Skeletal muscle satellite cell (primary cell): ENCODE measurements around the gene KCNK6.
A peak's percentile ranks its signal among the peaks of the same experiment; 100 is the strongest.

Source experiments
- H3K27me3 ChIP-seq: 2 replicates; pipeline ENCODE4 v1.7.0; 2013; ENCODE audit warnings: low read length; ENCODE audit not compliant: control insufficient read depth, insufficient read depth
- H3K36me3 ChIP-seq: 2 replicates; pipeline ENCODE4 v1.7.0; 2013; ENCODE audit warnings: mild to moderate bottlenecking, control low read depth, low read length; ENCODE audit not compliant: insufficient read depth
- H3K4me1 ChIP-seq: 2 replicates; pipeline ENCODE4 v1.7.0; 2013; ENCODE audit warnings: low read length; ENCODE audit not compliant: control insufficient read depth, insufficient read depth
- H3K4me2 ChIP-seq: 2 replicates; pipeline ENCODE4 v1.7.0; 2013; ENCODE audit warnings: mild to moderate bottlenecking, low read length
- H3K4me3 ChIP-seq: 2 replicates; pipeline ENCODE4 v1.7.0; 2013; ENCODE audit warnings: low read length
- H3K9ac ChIP-seq: 2 replicates; pipeline ENCODE4 v1.7.0; 2013; ENCODE audit warnings: mild to moderate bottlenecking, low read depth, low read length, moderate library complexity
- H3K9me3 ChIP-seq: replicated peaks from 2 replicates; pipeline ENCODE4 v1.7.0; 2013; ENCODE audit warnings: mild to moderate bottlenecking, control low read depth, low read length

The KCNK6 gene

DNA sequence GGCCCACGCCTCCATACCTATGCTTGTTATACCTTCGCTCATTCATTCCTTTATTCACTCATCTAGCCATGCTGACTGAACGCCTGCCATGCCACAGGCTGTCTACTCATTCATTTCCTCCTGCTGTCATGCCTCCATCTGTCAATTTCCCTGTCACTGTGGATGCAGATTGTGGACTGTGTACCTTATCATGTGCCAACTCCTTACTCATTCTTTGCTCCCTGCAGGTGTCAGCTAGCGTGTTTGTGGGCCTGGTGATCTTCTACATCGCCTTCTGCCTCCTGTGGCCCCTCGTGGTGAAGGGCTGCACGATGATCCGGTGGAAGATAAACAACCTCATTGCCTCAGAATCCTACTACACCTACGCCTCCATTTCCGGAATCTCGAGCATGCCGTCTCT is 50.7 kb downstream of the KCNK6 start:
- no peak overlapping the region for H3K4me3 ChIP-seq
- H3K36me3 ChIP-seq, result no peaks in the 10 kb centered on the region
- peaks cover 4% of the 10 kb centered on the region for H3K4me1 ChIP-seq
- H3K4me2 ChIP-seq, result no peak overlapping the region
- H3K9me3 ChIP-seq, result no peaks in the 10 kb centered on the region
- no peak overlapping the region for H3K9ac ChIP-seq
- H3K27me3 ChIP-seq, result peaks cover 21% of the 10 kb centered on the region

DNA sequence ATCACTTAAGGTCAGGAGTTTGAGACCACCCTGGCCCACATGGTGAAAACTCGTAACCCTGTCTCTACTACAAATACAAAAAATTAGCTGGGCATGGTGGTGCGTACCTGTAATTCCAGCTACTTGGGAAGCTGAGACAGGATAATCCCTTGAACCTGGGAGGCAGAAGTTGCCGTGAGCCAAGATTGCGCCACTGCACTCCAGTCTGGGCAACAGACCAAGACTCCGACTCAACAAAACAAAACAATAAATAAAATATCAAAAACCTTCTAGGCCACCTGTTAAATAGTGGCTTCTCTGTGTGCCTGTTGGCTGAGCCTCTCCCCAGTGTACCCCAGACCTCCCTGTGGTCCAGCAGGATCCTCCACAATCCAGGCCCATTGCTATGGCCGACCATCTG is 51.4 kb downstream of the KCNK6 start:
- no peak overlapping the region for H3K4me2 ChIP-seq
- peaks cover 9% of the 10 kb centered on the region for H3K4me1 ChIP-seq
- H3K9ac ChIP-seq, result no peak overlapping the region
- peaks cover 21% of the 10 kb centered on the region for H3K27me3 ChIP-seq
- H3K9me3 ChIP-seq, result no peaks in the 10 kb centered on the region
- no peak overlapping the region for H3K4me3 ChIP-seq
- peaks cover 2% of the 10 kb centered on the region for H3K36me3 ChIP-seq

DNA sequence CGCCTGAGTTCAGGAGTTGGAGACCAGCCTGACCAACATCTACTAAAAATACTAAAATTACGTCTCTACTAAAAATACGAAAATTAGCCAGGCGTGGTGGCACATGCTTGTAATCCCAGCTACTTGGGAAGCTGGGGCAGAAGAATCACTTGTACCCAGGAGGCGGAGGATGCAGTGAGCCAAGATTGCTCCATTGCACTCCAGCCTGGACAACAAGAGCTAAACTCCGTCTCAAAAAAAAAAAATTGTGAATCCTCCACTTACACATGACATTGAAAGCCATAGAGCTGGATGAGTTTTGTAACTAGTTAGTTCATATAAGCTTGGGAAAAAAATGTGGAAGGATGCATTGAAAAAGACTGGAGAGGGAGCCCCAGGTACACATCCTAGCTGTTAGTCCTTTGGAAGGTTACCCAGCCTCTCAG is 54.3 kb downstream of the KCNK6 start:
- peaks cover 18% of the 10 kb centered on the region for H3K4me1 ChIP-seq
- peak overlapping the region; percentile 94 for H3K4me2 ChIP-seq
- H3K27me3 ChIP-seq, result peaks cover 8% of the 10 kb centered on the region
- peak overlapping the region; percentile 67 for H3K9ac ChIP-seq
- peaks cover 20% of the 10 kb centered on the region for H3K36me3 ChIP-seq
- H3K9me3 ChIP-seq, result no peaks in the 10 kb centered on the region
- peak overlapping the region; percentile 95 for H3K4me3 ChIP-seq

- Histone ChIP-seq H3K4me1 (peaks cover 18% of the 10 kb centered on the region), H3K9ac (peak within 1 kb of the TSS; percentile 99), H3K4me2 (peak within 1 kb of the TSS; percentile 94), H3K9me3 (no peaks in the 10 kb centered on the region), H3K4me3 (peak within 1 kb of the TSS; percentile 95), H3K27me3 (peaks cover 8% of the 10 kb centered on the region), H3K36me3 (peaks cover 26% of the 10 kb centered on the region)
These were observed 54.9 kb downstream of the KCNK6 start, which contains the start of gene PSMD8 for GRCh38 chr19:38374332-38375097. Gene PSMD8, plus strand, starts transcription at chr19:38374571. Its CDS starts 31 bp downstream, at chr19:38374602.

DNA sequence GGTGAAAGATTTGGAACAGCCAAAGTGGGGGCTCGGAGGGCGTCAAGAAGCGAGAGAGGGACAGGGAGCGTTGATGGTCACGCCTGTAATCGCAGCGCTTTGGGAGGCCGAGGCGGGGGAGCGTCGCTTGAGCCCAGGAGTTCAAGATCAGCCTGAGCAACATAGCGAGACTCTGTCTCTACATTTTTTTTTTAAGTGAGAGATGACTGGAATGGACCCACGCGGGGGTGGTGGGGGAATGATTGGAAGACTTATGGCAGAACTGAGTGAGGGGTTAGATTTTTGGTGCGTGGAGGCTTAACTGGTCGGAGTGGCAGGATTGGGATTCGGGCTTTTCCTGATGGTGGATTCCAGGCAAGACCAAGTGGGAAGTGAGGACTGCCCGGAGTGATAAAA is 55.5 kb downstream of the KCNK6 start:
- peaks cover 8% of the 10 kb centered on the region for H3K27me3 ChIP-seq
- peak overlapping the region; percentile 95 for H3K4me3 ChIP-seq
- peak overlapping the region; percentile 89 for H3K4me2 ChIP-seq
- peaks cover 29% of the 10 kb centered on the region for H3K36me3 ChIP-seq
- H3K9me3 ChIP-seq, result no peaks in the 10 kb centered on the region
- peak overlapping the region; percentile 99 for H3K9ac ChIP-seq
- H3K4me1 ChIP-seq, result peaks cover 18% of the 10 kb centered on the region

GRCh38 chr19:38375748-38376147 is 56.1 kb downstream of the KCNK6 start:
- Histone ChIP-seq H3K9ac (peak overlapping the region; percentile 99), H3K4me3 (peak overlapping the region; percentile 95), H3K36me3 (peaks cover 35% of the 10 kb centered on the region), H3K9me3 (no peaks in the 10 kb centered on the region), H3K4me1 (peaks cover 18% of the 10 kb centered on the region), H3K4me2 (peak overlapping the region; percentile 89), H3K27me3 (peaks cover 3% of the 10 kb centered on the region)

DNA sequence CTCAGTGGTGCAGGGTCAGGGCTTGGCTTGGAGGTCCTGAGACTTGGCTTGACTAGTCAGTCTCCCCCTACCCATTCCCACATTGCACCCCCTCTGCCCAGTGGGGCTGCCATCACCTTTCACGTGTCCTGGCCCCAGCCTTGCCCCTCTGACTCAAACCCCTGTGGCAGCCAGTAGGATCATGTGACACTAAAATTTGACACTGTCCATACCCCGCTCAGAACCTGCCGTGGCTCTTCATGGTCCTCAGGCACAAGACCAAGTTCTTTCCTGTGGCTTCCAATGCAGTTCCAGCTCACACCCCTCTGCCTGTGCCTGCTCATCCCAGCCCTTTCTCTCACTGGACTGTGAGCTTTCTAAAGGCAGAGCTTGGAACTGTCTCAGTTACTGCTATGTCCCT is 56.9 kb downstream of the KCNK6 start:
- Histone ChIP-seq H3K4me3 (peak overlapping the region; percentile 95), H3K4me1 (peaks cover 18% of the 10 kb centered on the region), H3K4me2 (peak overlapping the region; percentile 89), H3K9me3 (no peaks in the 10 kb centered on the region), H3K27me3 (no peaks in the 10 kb centered on the region), H3K9ac (peak overlapping the region; percentile 99), H3K36me3 (peaks cover 44% of the 10 kb centered on the region)

DNA sequence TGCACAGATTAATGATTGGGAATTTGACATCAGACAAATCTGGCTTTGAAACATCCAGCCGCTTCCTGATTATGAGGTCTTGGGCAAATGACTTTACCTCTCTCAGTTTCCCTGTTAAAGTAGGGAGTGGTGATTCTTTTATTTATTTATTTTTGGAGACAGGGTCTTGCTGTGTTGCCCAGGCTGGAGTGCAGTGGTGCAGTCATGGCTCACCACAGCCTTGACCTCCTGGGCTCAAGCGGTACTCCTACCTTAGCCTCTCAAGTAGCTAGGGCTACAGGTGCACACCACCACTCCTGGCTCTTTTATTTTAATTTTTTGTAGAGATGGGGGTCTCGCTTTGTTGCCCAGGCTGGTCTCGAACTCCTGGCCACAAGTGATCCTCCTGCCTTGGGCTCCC is 57.4 kb downstream of the KCNK6 start:
- H3K4me2 ChIP-seq, result peak overlapping the region; percentile 89
- peak overlapping the region; percentile 95 for H3K4me3 ChIP-seq
- H3K27me3 ChIP-seq, result no peaks in the 10 kb centered on the region
- no peak overlapping the region for H3K9ac ChIP-seq
- peaks cover 18% of the 10 kb centered on the region for H3K4me1 ChIP-seq
- peaks cover 48% of the 10 kb centered on the region for H3K36me3 ChIP-seq
- H3K9me3 ChIP-seq, result no peaks in the 10 kb centered on the region

GRCh38 chr19:38378866-38379265 is 59.2 kb downstream of the KCNK6 start:
- no peaks in the 10 kb centered on the region for H3K9me3 ChIP-seq
- H3K4me1 ChIP-seq, result peaks cover 16% of the 10 kb centered on the region
- peaks cover 64% of the 10 kb centered on the region for H3K36me3 ChIP-seq
- H3K4me2 ChIP-seq, result no peak overlapping the region
- no peak overlapping the region for H3K4me3 ChIP-seq
- no peak overlapping the region for H3K9ac ChIP-seq
- no peaks in the 10 kb centered on the region for H3K27me3 ChIP-seq

DNA sequence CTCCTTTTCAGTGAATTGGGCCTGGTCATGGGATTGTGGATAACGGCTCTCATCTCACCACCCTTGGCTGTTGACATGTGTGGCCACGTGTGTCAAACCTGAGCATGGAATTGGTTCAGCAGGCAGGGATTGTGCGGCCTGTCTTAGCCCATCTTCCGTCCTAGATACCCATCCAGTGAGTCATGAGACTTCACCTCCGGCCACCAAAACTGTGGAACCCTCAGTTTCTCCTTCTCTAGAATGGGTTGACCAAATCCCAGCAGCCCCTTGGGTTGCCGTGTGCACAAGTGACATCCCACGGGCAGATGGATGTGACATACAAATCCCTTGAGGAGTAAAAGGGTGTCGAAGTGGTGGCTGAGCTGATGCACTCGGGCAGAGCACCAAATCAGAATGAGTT is 61.5 kb downstream of the KCNK6 start:
- Histone ChIP-seq H3K4me1 (peaks cover 8% of the 10 kb centered on the region), H3K9ac (no peak overlapping the region), H3K4me2 (no peak overlapping the region), H3K9me3 (no peaks in the 10 kb centered on the region), H3K4me3 (no peak overlapping the region), H3K36me3 (peaks cover 78% of the 10 kb centered on the region), H3K27me3 (no peaks in the 10 kb centered on the region)
